Stimulated activated CD8-positive, alpha-beta memory T cell treated with anti-CD3 and anti-CD28 coated beads, Interleukin-4, amount 100 ng/mL, for 24 hours (primary cell): ENCODE measurements around the gene CDK14.
"Not testable (repeated sequence)": the region's sequence is repeated elsewhere in the genome, so short reads cannot be mapped to it uniquely, and the experiment has no call there.

Experiments
- DNase-seq: peaks from one replicate; pipeline ENCODE4 v3.0.0-alpha.2; 2020; ENCODE audit warnings: low read depth

The CDK14 gene

GRCh38 chr7:90897961-90898469 is 301.9 kb downstream of the CDK14 start:
- DNase-seq: no peak

- DNase-seq: no peak
Measured at GRCh38 chr7:90900628-90901356, 304.7 kb downstream of the CDK14 start.

GRCh38 chr7:90903841-90904240 is 307.7 kb downstream of the CDK14 start:
- no peak for DNase-seq

- no peak for DNase-seq
Measured at GRCh38 chr7:90910136-90910535, 314.0 kb downstream of the CDK14 start.

- DNase-seq: no peak
Measured at GRCh38 chr7:90916319-90916718, 320.2 kb downstream of the CDK14 start.

GRCh38 chr7:90917539-90917938 is 321.4 kb downstream of the CDK14 start:
- no peak for DNase-seq

GRCh38 chr7:90918303-90918702 is 322.2 kb downstream of the CDK14 start:
- DNase-seq: no peak

- no peak for DNase-seq
Measured at GRCh38 chr7:90919816-90920215, 323.7 kb downstream of the CDK14 start.

GRCh38 chr7:90920336-90920735 is 324.2 kb downstream of the CDK14 start:
- DNase-seq: no peak

- DNase-seq: no peak
Measured at GRCh38 chr7:90923541-90923997, 327.4 kb downstream of the CDK14 start.

GRCh38 chr7:90928700-90929424 is 332.7 kb downstream of the CDK14 start:
- not testable (repeated sequence) for DNase-seq

GRCh38 chr7:90931986-90932916 is 336.1 kb downstream of the CDK14 start:
- no peak for DNase-seq

GRCh38 chr7:90933041-90933440 is 336.9 kb downstream of the CDK14 start:
- no peak for DNase-seq

GRCh38 chr7:90933984-90934383 is 337.9 kb downstream of the CDK14 start:
- no peak for DNase-seq

- DNase-seq: no peak
Measured at GRCh38 chr7:90938371-90938770, 342.2 kb downstream of the CDK14 start.

- DNase-seq: no peak
Measured at GRCh38 chr7:90939666-90940065, 343.5 kb downstream of the CDK14 start.

- no peak for DNase-seq
Measured at GRCh38 chr7:90944021-90944420, 347.9 kb downstream of the CDK14 start.

GRCh38 chr7:90945104-90945787 is 349.1 kb downstream of the CDK14 start:
- DNase-seq: no peak

GRCh38 chr7:90946730-90947501 is 350.8 kb downstream of the CDK14 start:
- DNase-seq: no peak

- DNase-seq: no peak
Measured at GRCh38 chr7:90948085-90948484, 352.0 kb downstream of the CDK14 start.

- no peak for DNase-seq
Measured at GRCh38 chr7:90951229-90951628, 355.1 kb downstream of the CDK14 start.
